GM19372 (cell line): ENCODE measurements around the gene OXSR1.
"Not testable (repeated sequence)": the region's sequence is repeated elsewhere in the genome, so short reads cannot be mapped to it uniquely, and the experiment has no call there.

ENCODE experiments used
- ATAC-seq: cut with Tn5 transposase; IDR thresholded peaks from one replicate; pipeline ENCODE4 v1.9.1; 2021; ENCODE audit warnings: mild to moderate bottlenecking, low read depth, moderate library complexity; ENCODE audit not compliant: unreplicated experiment

OXSR1 gene

DNA sequence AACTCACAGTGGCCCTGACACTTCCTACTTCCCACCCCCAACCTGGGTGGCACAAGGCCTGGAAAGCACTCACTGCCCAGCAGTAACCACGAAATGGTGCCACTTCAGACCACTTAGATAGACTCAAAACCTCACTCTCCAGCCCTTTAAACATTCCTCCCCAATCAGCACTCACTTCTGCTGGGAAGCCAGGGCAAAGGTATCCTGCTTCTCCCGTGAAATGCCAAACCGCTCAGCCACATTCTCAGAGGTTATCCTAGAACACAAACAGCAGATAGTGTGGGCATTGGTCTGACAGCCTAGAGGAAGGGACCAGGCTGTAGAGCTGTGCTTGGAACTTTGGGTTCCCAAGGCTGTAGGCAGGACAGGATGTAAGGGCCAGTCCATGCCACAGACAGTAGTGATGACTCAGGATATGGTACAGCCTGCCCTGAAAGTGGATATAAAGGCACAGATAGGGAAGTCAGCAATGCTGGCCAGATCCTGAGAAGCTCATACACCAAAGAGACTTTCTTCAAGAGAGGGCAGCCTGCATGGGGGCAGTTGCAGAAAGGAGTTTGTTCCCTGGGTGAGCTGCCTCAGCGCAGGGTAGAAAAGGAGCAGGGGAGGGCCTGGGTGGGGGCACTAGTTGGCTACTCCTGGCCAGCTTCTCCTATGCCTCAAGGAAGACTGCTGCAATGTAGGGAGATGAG lies 37.6 kb upstream of the OXSR1 start:
- ATAC-seq: no peak

DNA sequence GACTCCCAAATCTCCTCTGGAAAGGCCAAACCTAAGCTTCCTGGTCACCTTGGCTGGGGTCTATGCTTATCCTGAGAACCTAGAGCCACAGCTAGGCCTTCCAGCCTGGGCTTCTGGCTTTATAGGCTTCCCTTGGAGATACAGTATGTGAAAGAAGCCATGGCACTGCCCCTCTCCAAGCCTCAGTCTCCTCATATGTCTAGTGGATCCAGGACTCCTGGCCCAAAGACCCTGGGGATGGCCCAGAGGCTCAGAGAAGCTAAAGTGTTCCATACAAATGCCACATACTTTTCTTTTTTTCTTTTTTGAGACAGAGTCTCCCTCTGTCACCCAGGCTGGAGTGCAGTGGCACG lies 37.1 kb upstream of the OXSR1 start:
- no peak for ATAC-seq

DNA sequence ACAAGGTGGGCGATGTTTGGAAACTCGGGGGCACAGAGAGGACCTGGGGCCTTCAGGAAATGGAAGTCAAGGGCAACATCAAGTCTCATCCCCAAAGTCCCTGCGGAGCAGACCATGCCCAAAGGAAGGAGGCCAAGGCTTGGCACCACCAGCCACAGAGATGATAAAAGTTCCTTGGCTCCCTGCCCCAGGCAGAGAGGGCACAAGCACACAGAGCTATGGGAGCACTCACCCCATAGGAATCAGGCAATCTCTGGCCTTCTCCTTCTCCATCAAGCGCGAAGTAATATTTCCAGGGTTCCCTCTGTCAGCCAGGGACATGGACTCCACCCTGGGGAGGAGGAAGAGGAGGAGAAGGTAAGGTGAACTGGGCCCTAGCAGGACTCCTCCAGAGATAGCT lies 36.3 kb upstream of the OXSR1 start:
- no peak for ATAC-seq

DNA sequence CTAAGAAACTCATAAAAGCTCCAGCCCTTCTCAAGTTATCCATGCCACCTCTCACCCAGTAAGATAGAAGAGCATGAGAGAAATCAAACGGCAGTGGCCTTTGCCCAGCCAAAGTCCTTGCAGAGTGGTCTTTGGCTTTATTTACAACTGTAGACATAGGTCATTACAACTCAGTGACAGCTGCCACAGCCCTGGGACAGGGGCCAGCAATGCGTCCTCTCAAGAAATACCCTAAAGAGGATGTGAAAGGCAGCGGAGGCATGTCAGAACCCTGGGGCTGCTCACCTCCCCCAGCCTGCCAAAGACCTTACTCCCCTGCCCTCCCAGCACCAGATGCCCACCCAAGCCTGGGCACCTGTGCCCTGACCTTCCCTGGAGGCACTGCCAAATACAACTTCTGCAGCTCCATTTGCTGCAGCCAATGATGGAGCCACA lies 34.7 kb upstream of the OXSR1 start:
- no peak for ATAC-seq

DNA sequence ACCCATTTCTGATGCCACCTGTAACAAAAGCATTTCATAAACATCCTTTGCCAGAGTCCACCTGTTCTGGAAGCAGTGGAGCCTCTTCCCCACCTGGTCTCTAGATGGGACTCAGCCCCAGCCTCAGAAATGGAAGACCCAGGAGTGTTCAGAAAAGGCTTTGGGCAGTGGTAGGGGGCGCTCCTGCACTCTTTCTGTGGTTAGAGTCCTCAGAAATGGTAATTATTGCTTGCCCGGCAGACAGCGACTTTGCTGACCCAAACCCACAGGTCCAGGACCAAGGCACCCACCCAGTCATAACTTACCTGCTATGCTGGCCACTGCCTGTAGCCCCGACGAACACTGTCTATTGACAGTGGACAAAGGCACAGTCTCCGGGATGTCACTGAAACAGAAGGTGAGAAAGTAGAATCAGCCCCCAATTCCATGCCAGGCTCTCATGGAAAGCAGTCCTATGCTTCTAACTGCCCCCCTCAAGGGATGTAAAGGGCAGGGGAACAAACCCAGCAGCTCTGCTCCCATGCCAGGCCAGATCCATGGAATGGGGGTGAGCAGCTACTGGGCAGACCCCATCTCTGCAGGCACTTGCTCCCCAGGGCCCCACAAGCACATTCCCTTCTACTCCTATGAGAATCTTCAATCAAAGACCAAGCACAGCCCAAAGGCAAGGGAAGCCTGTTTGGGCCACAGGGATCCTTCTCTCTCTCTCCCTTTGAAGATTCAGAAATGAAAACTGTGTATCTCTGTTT lies 33.5 kb upstream of the OXSR1 start:
- no peak for ATAC-seq

DNA sequence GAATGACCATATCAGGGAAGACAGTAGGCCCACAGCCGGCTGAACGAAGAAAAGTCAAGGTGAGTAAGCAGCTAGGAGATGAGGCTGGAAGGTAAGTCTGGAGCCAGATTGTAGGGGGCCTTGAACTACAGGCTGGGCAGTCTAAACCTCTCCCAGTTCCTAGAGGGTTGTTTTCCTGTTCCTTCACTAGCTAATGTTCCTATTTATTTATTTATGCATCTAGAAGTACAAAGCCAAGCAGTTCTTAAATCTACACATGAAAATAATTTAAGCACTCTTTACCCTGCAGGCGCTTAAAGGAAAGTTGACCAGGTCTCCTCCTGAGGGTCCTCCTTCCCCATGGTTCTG lies 32.2 kb upstream of the OXSR1 start:
- ATAC-seq: no peak

DNA sequence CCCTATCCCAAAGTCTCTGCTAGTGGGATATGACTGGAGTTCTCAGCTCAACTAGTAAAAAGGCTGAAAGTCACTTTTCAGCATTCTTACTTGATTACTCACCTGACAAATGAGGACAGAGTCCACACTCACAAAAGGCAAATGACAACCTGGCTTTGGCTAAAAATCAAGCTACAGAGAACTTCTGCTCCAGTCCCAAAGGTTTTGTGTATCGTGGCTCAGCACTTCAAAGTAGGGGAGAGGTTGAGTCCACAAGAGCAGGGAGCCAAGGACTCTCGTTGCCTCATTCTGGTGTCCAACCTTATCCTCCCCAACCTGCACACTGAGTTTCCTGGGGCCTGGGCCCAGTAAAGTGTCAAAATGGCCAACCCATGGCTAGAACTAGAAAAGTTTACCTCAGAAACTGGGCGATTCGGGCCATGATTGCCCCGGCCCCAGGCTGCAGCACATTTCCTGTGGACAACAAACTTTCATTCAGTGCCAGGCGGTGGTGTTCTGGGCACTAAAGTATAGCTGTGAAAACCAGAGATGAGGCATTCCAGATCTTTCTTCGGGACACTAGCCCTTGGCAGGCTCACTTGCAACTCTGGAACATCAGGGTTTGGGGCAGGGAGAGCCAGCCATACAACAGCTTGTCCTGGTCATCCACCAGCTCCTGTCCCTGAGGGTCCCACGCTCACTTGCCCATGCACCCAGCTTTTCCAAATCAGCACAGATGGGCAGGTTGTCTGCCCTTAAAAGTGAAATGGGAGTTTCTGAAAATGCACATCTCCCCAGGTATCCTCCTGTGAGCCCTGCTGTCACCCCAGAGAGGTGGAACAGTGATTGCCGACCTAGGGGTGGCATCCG lies 31.6 kb upstream of the OXSR1 start:
- ATAC-seq: no peak

DNA sequence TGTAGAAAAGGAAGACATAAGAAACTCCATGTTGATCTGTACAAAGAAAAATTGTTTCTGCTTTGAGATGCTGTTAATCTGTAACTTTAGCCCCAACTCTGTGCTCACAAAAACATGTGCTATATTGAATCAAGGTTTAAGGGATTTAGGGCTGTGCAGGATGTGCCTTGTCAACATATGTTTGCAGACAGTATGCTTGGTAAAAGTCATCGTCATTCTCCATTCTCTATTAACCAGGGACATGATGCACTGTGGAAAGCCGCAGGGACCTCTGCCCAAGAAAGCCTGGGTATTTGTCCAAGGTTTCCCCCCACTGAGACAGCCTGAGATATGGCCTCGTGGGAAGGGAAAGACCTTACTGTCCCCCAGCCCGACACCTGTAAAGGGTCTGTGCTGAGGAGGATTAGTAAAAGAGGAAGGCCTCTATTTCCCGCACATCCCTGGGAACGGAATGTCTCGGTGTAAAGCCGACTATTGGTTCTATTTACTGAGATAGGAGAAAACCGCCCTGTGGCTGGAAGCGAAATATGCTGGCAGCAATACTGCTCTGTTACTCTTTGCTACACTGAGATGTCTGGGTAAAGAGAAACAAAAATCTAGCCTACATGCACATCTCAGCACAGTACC lies 30.7 kb upstream of the OXSR1 start:
- not testable (repeated sequence) for ATAC-seq

DNA sequence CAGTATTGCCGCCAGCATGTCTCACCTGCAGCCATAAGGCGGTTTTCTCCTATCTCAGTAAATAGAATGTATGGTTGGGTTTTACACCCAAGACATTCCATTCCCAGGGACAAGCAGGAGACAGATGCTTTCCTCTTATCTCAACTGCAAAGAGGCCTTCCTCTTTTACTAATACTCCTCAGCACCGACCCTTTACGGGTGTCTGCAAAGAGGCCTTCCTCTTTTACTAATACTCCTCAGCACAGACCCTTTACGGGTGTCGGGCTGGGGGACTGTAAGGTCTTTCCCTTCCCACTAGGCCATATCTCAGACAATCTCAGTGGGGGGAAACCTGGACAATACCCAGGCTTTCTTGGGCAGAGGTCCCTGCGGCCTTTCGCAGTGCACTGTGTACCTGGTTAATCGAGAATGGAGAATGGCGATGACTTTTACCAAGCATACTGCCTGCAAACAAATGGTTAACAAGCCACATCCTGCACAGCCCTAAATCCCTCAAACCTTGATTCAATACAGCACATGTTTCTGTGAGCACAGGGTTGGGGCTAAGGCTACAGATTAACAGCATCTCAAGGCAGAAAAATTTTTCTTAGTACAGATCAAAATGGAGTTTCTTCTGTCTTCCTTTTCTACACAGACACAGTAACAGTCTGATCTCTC lies 29.6 kb upstream of the OXSR1 start:
- not testable (repeated sequence) for ATAC-seq

DNA sequence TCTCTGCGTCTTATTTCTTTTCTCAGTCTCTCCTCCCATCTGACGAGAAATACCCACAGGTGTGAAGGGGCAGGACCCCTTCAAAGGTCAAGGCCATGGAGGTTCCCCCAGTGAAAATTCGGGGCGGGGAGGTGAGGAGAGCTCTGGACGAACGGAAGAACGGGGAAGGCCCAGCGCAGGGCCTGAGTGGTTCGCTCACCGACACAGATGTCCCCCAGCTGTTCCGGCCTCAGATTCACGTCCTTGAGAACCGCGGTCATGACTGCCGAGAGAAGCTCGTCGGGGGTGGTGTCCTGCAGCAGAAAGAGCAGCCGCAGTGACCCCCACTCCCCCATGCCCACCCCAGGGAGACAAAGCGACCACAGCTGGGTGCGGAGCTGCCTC lies 29.0 kb upstream of the OXSR1 start:
- peak; percentile 6 for ATAC-seq

DNA sequence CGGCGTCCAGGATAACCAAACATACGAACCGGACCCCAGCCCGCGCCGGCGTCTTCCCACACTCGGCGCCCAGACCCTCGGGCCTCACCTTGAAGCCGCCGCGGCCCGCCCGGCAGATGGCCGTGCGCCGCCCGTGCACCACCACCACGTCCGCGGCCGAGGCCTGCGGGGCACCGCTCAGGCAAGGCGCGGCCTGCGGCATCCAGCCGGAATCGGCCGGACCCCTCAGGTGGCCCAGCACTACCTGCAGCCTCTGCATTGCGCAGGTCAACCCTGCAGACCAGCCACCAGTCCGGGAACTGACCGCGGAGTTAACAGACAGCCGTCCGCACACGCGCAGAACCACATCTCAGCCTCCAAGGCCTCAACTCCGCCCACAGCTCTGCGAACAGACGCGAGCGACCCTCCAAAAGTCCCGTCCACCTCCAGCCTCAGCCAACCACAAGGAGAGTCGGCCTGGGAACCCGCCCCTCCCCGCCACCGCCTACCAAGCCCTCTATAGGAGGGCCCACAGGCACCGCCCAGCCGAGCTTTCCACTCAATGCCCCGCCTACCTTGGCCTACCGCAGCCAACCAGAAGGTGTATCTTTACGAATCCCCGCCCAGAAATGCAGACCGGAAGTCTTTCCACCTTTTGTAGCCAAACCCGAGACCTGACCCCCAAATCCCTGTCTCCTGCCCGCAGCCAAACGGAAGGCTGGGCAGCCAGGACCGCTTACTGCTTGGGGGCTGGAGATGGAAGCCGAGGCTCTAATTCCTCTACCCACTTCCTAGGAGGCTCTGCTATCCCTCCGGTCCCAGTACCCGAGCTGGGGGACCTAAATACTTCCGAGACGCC lies 28.3 kb upstream of the OXSR1 start, which contains the start of gene ACAA1:
Gene ACAA1 (minus strand): TSS at position 351 of the 838 bp plus-strand sequence. CDS start 92 bp downstream, at position 259.
- ATAC-seq: peak; percentile 86

DNA sequence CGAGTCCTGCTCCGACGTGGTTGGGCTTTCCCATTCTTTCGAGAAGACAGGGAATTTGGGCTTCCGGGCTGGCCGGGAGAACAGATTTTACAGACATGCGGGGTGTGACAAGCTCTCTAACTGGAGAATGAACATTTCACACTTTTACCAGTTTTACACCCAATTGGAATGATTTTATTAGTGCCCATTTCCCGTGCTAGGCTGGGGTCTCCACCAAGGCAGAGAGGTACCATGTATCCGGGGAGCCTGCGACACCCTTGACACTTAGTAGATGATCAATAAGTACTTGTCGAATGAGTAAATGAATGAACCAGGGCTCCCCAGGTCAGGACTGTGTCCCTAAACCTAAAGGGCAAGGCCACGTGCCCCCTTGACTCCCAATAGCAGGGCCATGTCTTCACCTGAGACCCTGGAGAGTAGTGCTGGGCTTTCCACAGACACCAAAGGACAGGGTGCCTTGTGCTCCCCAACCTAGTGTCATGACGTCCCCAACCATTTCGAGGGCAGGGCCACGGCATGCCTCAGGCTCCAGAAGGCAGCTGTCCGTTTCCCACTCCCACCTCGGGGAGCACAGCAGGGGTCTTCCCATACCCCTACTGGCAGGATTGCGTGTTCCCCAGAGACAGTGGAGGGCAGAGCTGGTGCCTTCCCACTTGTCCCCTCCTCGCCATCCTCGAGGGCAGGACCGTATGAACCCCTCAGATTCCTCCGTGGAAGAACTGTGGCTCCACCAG lies 27.6 kb upstream of the OXSR1 start:
- ATAC-seq: no peak

DNA sequence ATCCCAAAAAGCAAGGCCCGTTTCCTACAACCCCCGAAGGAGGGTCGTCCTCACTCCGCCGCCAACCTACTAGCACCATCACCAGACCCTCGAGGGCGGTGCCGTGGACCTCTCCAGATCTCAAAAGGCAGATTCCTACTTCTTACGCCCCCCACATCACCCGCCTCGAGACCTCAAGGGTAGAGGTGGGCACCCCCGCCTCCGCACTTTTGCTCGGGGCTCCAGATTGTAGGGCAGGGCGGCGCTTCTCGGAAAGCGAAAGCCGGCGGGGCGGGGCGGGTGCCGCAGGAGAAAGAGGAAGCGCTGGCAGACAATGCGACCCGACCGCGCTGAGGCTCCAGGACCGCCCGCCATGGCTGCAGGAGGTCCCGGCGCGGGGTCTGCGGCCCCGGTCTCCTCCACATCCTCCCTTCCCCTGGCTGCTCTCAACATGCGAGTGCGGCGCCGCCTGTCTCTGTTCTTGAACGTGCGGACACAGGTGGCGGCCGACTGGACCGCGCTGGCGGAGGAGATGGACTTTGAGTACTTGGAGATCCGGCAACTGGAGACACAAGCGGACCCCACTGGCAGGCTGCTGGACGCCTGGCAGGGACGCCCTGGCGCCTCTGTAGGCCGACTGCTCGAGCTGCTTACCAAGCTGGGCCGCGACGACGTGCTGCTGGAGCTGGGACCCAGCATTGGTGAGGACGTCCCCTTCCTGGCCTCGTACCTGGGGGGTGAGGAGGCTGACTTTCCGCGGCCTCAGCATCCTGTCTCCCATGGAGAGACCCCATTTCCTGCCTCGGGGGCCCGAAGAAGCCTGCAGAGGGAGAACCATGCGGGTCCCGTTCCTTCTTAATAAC lies 26.8 kb upstream of the OXSR1 start, which contains the start of gene MYD88:
Gene MYD88 (plus strand): TSS at position 313 of the 842 bp plus-strand sequence. CDS start 40 bp downstream, at position 353.
- ATAC-seq: peak; percentile 30

DNA sequence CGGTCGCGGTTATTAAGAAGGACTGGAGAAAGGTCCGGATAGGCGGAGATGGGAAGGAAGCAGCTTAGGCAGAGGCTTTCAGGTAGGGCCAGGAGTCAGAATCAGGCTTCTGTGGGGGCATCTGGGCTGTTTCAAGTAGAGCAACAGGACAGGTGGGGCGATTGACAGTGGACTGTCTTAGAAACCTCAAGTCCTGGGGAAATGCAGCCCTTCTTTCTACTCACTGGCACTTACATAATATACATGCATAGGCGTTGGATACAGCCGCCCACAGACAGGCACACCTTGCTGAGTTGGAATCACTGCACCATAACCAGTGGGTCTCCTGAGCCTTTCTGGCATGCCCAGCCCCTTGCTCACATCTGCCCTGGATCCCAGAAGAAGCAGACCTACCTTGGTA lies 26.1 kb upstream of the OXSR1 start:
- no peak for ATAC-seq

DNA sequence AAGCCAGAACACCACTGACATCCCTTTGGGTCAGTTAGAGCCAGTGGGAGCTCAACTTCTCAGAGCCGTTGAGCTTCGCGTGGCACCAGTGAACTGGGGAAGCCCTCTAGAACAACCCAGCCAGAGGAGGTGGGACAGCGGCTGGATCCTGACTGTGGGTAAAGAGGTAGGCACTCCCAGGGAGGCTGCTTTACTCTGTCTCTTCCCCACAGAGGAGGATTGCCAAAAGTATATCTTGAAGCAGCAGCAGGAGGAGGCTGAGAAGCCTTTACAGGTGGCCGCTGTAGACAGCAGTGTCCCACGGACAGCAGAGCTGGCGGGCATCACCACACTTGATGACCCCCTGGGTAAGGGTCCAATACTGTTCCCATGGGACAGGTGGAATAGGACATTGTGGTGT lies 25.7 kb upstream of the OXSR1 start:
- ATAC-seq: no peak

DNA sequence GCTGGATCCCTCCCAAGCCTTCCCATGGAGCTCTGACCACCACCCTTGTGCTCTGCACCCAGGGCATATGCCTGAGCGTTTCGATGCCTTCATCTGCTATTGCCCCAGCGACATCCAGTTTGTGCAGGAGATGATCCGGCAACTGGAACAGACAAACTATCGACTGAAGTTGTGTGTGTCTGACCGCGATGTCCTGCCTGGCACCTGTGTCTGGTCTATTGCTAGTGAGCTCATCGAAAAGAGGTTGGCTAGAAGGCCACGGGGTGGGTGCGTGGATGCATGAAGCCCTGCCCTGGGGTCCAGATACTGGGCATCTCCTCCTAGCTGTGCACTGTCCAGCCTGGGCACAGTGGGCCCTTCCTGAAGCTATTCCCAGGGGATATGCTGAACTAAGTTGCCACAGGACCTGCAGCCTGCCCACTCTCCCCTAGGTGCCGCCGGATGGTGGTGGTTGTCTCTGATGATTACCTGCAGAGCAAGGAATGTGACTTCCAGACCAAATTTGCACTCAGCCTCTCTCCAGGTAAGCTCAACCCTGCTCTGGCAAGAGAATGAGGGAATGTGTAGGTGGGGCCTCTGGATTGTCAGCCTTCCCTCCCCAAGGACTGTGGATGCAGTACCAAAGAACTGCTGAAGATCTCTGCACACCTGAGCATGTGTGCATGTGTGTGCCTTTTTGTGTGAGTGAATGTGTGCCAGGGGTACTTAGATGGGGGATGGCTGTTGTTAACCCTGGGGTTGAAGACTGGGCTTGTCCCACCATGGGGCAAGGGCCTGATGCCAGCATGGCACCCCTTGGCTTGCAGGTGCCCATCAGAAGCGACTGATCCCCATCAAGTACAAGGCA lies 24.8 kb upstream of the OXSR1 start:
- no peak for ATAC-seq
